Activated naive CD8-positive, alpha-beta T cell treated with anti-CD3 and anti-CD28 coated beads, Interleukin-2, amount 10 ng/mL, durations not matched to agents 7 days and 5 days (primary cell): ENCODE measurements around the gene BAZ2B. TPM values are rescaled to one million over a fixed set of nuclear protein-coding genes. Genes with fewer than 3 reads are reported as not detected.
"Not testable (repeated sequence)": the region's sequence is repeated elsewhere in the genome, so short reads cannot be mapped to it uniquely, and the experiment has no call there.

Experiments
- ATAC-seq: fragments of 150-1000 bp; cut with Tn5 transposase; one replicate; pipeline ENCODE4 v1.10.0; 2021; ENCODE audit warnings: low read depth, moderate library complexity
- POLR2A ChIA-PET: fragments of 350-600 bp; sonication (Branson Sonifier 250); formaldehyde crosslinking; loops from one replicate; lab custom pipeline; 2021; ENCODE audit warnings: antibody characterized with exemption; lab: Charles Lee
- DNase-seq: peaks from one replicate; pipeline ENCODE4 v3.0.0; 2021
- H3K27ac Mint-ChIP-seq: one replicate; pipeline ENCODE4 v1.8.0; 2022; ENCODE audit warnings: mild to moderate bottlenecking, mixed read lengths
- H3K27me3 Mint-ChIP-seq: one replicate; pipeline ENCODE4 v1.8.0; 2022; ENCODE audit warnings: mild to moderate bottlenecking, moderate library complexity, mixed read lengths
- H3K36me3 Mint-ChIP-seq: one replicate; pipeline ENCODE4 v1.8.0; 2021; ENCODE audit warnings: mild to moderate bottlenecking, mixed read lengths
- H3K4me1 Mint-ChIP-seq: one replicate; pipeline ENCODE4 v1.8.0; 2021; ENCODE audit warnings: mixed read lengths
- H3K4me3 Mint-ChIP-seq: one replicate; pipeline ENCODE4 v1.8.0; 2022; ENCODE audit warnings: mild to moderate bottlenecking, moderate library complexity, mixed read lengths
- H3K9me3 Mint-ChIP-seq: one replicate; pipeline ENCODE4 v1.8.0; 2021; ENCODE audit warnings: mixed read lengths
- total RNA-seq, 2 experiments: library from RNA; stranded (reverse); gene quantifications; one replicate each; pipeline ENCODE4 v1.2.3, GENCODE V29; 2021

Gene BAZ2B
- total RNA-seq, 2 experiments from 2014 or later, result 27.7 to 31.9 TPM

GRCh38 chr2:159366538-159366937 lies 249.8 kb downstream of the BAZ2B start:
- POLR2A ChIA-PET, result no interaction called here
- H3K27me3 Mint-ChIP-seq, result no peaks in the 10 kb centered on the region
- no peaks in the 10 kb centered on the region for H3K4me1 Mint-ChIP-seq
- DNase-seq (no peak), ATAC-seq (no peak)
- H3K27ac Mint-ChIP-seq, result no peak overlapping the region
- H3K9me3 Mint-ChIP-seq, result peaks cover 5% of the 10 kb centered on the region
- H3K4me3 Mint-ChIP-seq, result no peak overlapping the region
- H3K36me3 Mint-ChIP-seq, result peaks cover 11% of the 10 kb centered on the region

GRCh38 chr2:159362816-159363251 lies 253.5 kb downstream of the BAZ2B start:
- Mint-ChIP-seq H3K27ac (no peak overlapping the region), H3K4me1 (no peaks in the 10 kb centered on the region), H3K27me3 (no peaks in the 10 kb centered on the region), H3K4me3 (no peak overlapping the region), H3K9me3 (peaks cover 12% of the 10 kb centered on the region), H3K36me3 (peaks cover 10% of the 10 kb centered on the region)
- ATAC-seq (no peak), DNase-seq (no peak)
- POLR2A ChIA-PET, result no interaction called here

DNA sequence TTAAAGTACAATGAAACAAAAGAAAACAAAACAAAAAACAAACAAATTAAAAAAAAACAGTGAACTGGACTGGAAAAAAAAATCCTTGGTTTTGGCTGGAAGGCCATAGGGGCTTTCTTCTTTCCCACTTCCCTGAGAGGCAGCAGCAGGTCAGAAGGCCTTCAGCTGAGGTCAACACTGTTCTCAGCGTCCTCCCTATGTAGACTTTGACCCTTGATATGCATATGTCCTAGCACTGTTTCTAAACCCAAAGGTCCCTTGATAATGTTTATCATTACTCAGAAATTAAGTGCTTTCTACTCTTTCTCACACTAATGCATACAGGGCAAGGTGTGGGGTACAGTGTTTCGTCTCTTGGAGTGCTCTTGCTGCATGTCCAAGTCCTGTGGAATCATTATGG lies 254.3 kb downstream of the BAZ2B start:
- H3K27me3 Mint-ChIP-seq, result no peaks in the 10 kb centered on the region
- H3K36me3 Mint-ChIP-seq, result peaks cover 10% of the 10 kb centered on the region
- ATAC-seq (no peak), DNase-seq (no peak)
- no peak overlapping the region for H3K4me3 Mint-ChIP-seq
- POLR2A ChIA-PET, result no interaction called here
- H3K27ac Mint-ChIP-seq, result no peak overlapping the region
- no peaks in the 10 kb centered on the region for H3K4me1 Mint-ChIP-seq
- peaks cover 12% of the 10 kb centered on the region for H3K9me3 Mint-ChIP-seq

- H3K9me3 Mint-ChIP-seq, result peaks cover 12% of the 10 kb centered on the region
- H3K27me3 Mint-ChIP-seq, POLR2A ChIA-PET, ATAC-seq, DNase-seq, H3K36me3 Mint-ChIP-seq, H3K27ac Mint-ChIP-seq, H3K4me3 Mint-ChIP-seq, H3K4me1 Mint-ChIP-seq: not testable (repeated sequence)
Observed at GRCh38 chr2:159361603-159362002, 254.7 kb downstream of the BAZ2B start.

GRCh38 chr2:159356053-159356554 lies 260.2 kb downstream of the BAZ2B start:
- Mint-ChIP-seq H3K9me3 (peaks cover 8% of the 10 kb centered on the region), H3K36me3 (peaks cover 3% of the 10 kb centered on the region), H3K27ac (no peak overlapping the region), H3K4me3 (no peak overlapping the region), H3K27me3 (no peaks in the 10 kb centered on the region), H3K4me1 (no peaks in the 10 kb centered on the region)
- DNase-seq (no peak), ATAC-seq (no peak)
- POLR2A ChIA-PET, result no interaction called here

GRCh38 chr2:159351977-159352376 lies 264.4 kb downstream of the BAZ2B start:
- Mint-ChIP-seq H3K4me3 (no peak overlapping the region), H3K27me3 (no peaks in the 10 kb centered on the region), H3K4me1 (no peaks in the 10 kb centered on the region), H3K27ac (no peak overlapping the region), H3K9me3 (no peaks in the 10 kb centered on the region), H3K36me3 (no peaks in the 10 kb centered on the region)
- no peak for DNase-seq
- ATAC-seq, result no peak
- POLR2A ChIA-PET, result no interaction called here

DNA sequence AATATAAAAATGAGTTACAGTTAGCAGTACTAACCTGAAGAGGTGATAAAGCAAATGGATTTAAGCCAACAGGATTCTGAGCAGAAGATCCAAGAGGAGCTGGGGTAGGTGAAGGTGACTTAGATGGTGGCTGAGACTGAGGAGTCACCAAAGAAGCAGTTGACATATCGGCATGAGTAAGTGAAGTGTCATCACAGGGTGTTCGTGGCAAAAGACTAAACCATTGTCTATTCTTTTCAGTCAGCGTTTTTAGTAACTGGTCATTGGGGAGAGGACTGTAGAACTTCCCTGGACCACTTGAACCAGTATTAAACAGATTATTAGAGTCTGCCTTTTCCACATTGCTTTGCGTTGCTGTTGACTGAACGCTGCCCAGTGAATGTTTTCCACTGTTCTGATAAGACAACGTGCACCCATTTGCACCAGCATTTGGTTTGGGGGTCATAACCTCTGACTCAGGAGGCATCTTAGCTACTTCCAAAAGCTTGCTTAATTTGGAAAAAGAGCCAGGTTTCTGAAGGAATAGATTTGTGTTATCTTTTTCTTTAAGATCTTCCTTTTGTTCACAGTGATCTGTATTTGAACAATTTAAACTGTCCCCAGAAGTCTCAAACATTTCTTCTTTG lies 266.6 kb downstream of the BAZ2B start:
- Mint-ChIP-seq H3K27ac (no peak overlapping the region), H3K4me3 (no peak overlapping the region), H3K27me3 (no peaks in the 10 kb centered on the region), H3K9me3 (no peaks in the 10 kb centered on the region), H3K4me1 (no peaks in the 10 kb centered on the region), H3K36me3 (no peaks in the 10 kb centered on the region)
- DNase-seq (no peak), ATAC-seq (no peak)
- POLR2A ChIA-PET, result no interaction called here

DNA sequence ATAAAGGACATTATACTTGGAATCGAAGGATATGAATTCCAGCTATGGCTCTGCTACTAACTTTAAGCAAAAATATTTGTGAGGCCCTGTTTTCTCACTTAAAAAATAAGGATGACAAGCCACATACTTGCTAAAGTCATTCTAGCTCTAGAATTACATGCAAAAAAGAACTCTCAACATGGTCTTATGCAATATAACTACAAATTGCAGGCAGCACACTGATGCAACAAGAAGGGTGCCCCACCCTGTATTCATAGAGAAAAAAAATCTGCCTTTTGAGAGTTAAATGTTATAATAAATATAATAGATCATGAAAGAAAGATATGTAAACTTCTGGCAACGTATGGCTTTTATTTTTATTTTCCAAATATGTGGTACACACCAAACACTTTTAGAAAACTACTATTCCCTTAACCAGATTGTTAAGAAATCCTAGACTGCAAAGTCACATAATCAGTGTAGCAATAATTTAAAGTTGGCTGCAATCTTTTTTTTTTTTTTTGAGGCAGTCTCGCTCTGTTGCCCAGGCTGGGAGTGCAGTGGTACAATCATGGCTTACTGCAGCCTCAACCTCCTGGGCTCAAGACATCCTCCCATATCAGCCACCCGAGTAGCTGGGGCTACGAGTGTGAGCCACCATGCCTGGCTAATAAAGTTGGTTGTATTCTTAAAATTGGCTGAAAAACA lies 289.6 kb downstream of the BAZ2B start:
- Mint-ChIP-seq H3K27me3 (no peaks in the 10 kb centered on the region), H3K9me3 (no peaks in the 10 kb centered on the region), H3K4me3 (no peak overlapping the region), H3K4me1 (no peaks in the 10 kb centered on the region), H3K36me3 (peaks cover 12% of the 10 kb centered on the region), H3K27ac (no peak overlapping the region)
- POLR2A ChIA-PET, result interaction anchor here (0.6 kb wide), 1 partner anchor 60 kb away, joined by 3 read pairs; no protein-coding TSS in a partner anchor
- DNase-seq (no peak), ATAC-seq (no peak)

DNA sequence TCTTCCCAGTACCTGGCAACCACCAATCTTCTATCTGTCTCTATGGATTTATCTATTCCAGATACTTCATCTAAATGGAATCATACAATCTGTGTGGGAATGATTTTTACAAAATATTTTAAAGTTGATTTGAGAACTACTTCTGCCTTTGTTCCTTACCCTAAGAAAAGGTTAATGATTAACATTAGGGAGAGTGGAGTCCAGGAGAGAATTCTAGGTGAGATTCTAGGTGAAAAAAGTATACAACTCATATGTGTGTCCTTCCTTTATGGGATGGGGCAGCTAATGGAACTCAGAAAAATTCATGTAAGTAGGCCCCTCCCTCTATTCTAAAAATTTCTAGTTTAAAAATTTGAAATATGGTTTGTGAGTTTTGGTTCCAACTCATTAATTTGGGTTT lies 293.9 kb downstream of the BAZ2B start:
- no peak overlapping the region for H3K4me3 Mint-ChIP-seq
- H3K9me3 Mint-ChIP-seq, result no peaks in the 10 kb centered on the region

GRCh38 chr2:159317392-159318088 lies 298.8 kb downstream of the BAZ2B start:
- ATAC-seq (no peak), DNase-seq (no peak)
- Mint-ChIP-seq H3K4me1 (no peaks in the 10 kb centered on the region), H3K36me3 (peaks cover 3% of the 10 kb centered on the region), H3K4me3 (no peak overlapping the region), H3K27ac (no peak overlapping the region), H3K9me3 (no peaks in the 10 kb centered on the region), H3K27me3 (no peaks in the 10 kb centered on the region)
- POLR2A ChIA-PET, result no interaction called here

More for the DNA sequence above, 293.9 kb downstream of the BAZ2B start:
- POLR2A ChIA-PET, result no interaction called here
- Mint-ChIP-seq H3K27ac (no peak overlapping the region), H3K27me3 (no peaks in the 10 kb centered on the region), H3K36me3 (peaks cover 1% of the 10 kb centered on the region), H3K4me1 (no peaks in the 10 kb centered on the region)
- ATAC-seq (no peak), DNase-seq (no peak)

- peaks cover 2% of the 10 kb centered on the region for H3K36me3 Mint-ChIP-seq
- peaks cover 4% of the 10 kb centered on the region for H3K9me3 Mint-ChIP-seq
- no peak overlapping the region for H3K27ac Mint-ChIP-seq
- H3K27me3 Mint-ChIP-seq, result peaks cover 3% of the 10 kb centered on the region
- H3K4me1 Mint-ChIP-seq, result no peaks in the 10 kb centered on the region
- H3K4me3 Mint-ChIP-seq, result no peak overlapping the region
- no peak for DNase-seq
- no peak for ATAC-seq
- POLR2A ChIA-PET, result no interaction called here
Observed at GRCh38 chr2:159307942-159308341, 308.4 kb downstream of the BAZ2B start.

DNA sequence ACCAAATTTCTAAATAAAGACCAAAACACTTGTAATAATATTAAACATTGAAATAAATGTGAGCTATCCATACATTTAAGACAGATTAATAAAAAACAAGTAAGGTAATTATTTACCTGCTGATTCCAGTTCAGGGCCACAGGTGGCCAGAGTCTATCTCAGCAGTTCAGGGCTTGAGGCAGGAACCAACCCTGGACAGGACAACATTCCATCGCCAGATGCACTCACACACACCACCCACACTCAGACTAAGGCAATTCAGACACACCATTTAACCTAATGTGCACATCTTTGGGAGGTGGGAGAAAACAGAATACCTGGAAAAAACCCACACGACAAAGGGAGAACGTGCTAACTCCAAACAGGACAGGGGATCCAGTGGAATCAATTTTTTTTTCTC lies 315.8 kb downstream of the BAZ2B start:
- Mint-ChIP-seq H3K4me1 (no peaks in the 10 kb centered on the region), H3K9me3 (peaks cover 7% of the 10 kb centered on the region), H3K27me3 (no peaks in the 10 kb centered on the region), H3K36me3 (peaks cover 2% of the 10 kb centered on the region), H3K27ac (no peak overlapping the region), H3K4me3 (no peak overlapping the region)
- no peak for DNase-seq
- ATAC-seq, result no peak
- POLR2A ChIA-PET, result no interaction called here

- POLR2A ChIA-PET, result no interaction called here
- peaks cover 3% of the 10 kb centered on the region for H3K9me3 Mint-ChIP-seq
- H3K4me3 Mint-ChIP-seq, result no peak overlapping the region
- H3K27ac Mint-ChIP-seq, result no peak overlapping the region
- no peaks in the 10 kb centered on the region for H3K4me1 Mint-ChIP-seq
- H3K27me3 Mint-ChIP-seq, result no peaks in the 10 kb centered on the region
- DNase-seq (no peak), ATAC-seq (no peak)
- no peaks in the 10 kb centered on the region for H3K36me3 Mint-ChIP-seq
Observed at GRCh38 chr2:159298967-159299366, 317.4 kb downstream of the BAZ2B start.
